GM12892 (cell line): ENCODE results near the gene ADISSP.

Experiments used
- POLR2A ChIP-seq: IDR thresholded peaks from 2 replicates; pipeline ENCODE4 v1.6.1; 2011; ENCODE audit warnings: low read depth, low read length, control low read depth
- POLR2AphosphoS5 ChIP-seq: IDR thresholded peaks from 2 replicates; pipeline ENCODE4 v1.6.1; 2011; ENCODE audit warnings: low read depth, low read length, control low read depth

- TF ChIP-seq POLR2A (no peak), POLR2AphosphoS5 (no peak)
Measured at GRCh38 chr20:3786126-3786484, 18.6 kb upstream of the ADISSP start.
